HepG2 (cell line): Measurements from ENCODE around the gene ELP5. TPM values are rescaled to one million over a fixed set of nuclear protein-coding genes. Genes with fewer than 3 reads are reported as not detected.

Source experiments
- AHR ChIP-seq: IDR thresholded peaks from 2 replicates; pipeline ENCODE4 v1.6.1; 2018; ENCODE audit warnings: missing genetic modification reagents, missing compliant biosample characterization
- DDIT3 ChIP-seq: sonication (generic); formaldehyde crosslinking; IDR thresholded peaks from 2 replicates; pipeline ENCODE4 v1.4.0; 2020; ENCODE audit warnings: mild to moderate bottlenecking, missing genetic modification reagents
- EP300 ChIP-seq, 3 experiments: sonication (generic) in 1 of 3; formaldehyde crosslinking in 1 of 3; IDR thresholded peaks; 2 replicates each; pipeline versions ENCODE4 v1.5.1 to v1.6.1; 2011 to 2020; ENCODE audit warnings: low read depth in 2 of 3, low read length in 2 of 3, borderline replicate concordance in 1 of 3, improper control_type of control experiment in 1 of 3, mild to moderate bottlenecking in 1 of 3, missing genetic modification reagents in 1 of 3, moderate library complexity in 1 of 3
- FOXK2 ChIP-seq: fragments of 450-650 bp; IDR thresholded peaks from 2 replicates; pipeline ENCODE4 v1.6.1; 2016
- GLI4 ChIP-seq: sonication (generic); formaldehyde crosslinking; IDR thresholded peaks from 2 replicates; pipeline ENCODE4 v1.5.1; 2020; ENCODE audit warnings: missing genetic modification reagents, mild to moderate bottlenecking, moderate library complexity, borderline replicate concordance
- HOXD1 ChIP-seq: sonication (generic); formaldehyde crosslinking; IDR thresholded peaks from 2 replicates; pipeline ENCODE4 v1.5.0; 2020; ENCODE audit warnings: missing genetic modification reagents
- MAZ ChIP-seq, 2 experiments: sonication (generic) in 1 of 2; formaldehyde crosslinking in 1 of 2; IDR thresholded peaks; 2 replicates each; pipeline versions ENCODE4 v1.5.0 to v1.6.1; 2012 to 2020; ENCODE audit warnings: low read depth in 2 of 2, mild to moderate bottlenecking in 2 of 2, borderline replicate concordance in 1 of 2, improper control_type of control experiment in 1 of 2, low read length in 1 of 2, missing genetic modification reagents in 1 of 2, moderate library complexity in 1 of 2
- NFRKB ChIP-seq: fragments of 450-650 bp; IDR thresholded peaks from 2 replicates; pipeline ENCODE4 v1.6.1; 2017
- NR0B2 ChIP-seq: sonication (generic); formaldehyde crosslinking; IDR thresholded peaks from 2 replicates; pipeline ENCODE4 v1.4.0; 2020; ENCODE audit warnings: mild to moderate bottlenecking, missing genetic modification reagents
- PRDM10 ChIP-seq: sonication (generic); formaldehyde crosslinking; IDR thresholded peaks from 2 replicates; pipeline ENCODE4 v1.4.0; 2020; ENCODE audit warnings: low read depth, missing genetic modification reagents
- PREB ChIP-seq: sonication (generic); formaldehyde crosslinking; IDR thresholded peaks from 2 replicates; pipeline ENCODE4 v1.4.0; 2020; ENCODE audit warnings: missing genetic modification reagents
- RFXANK ChIP-seq: IDR thresholded peaks from 2 replicates; pipeline ENCODE4 v1.6.1; 2016
- SKI ChIP-seq: fragments of 450-650 bp; IDR thresholded peaks from one replicate; pipeline ENCODE4 v1.6.1; 2018; ENCODE audit warnings: mild to moderate bottlenecking; ENCODE audit not compliant: partially characterized antibody
- SNRNP70 ChIP-seq: fragments of 200-400 bp; formaldehyde crosslinking; IDR thresholded peaks from 2 replicates; pipeline ENCODE4 v1.6.1; 2017; ENCODE audit warnings: mild to moderate bottlenecking, low read depth, low read length, moderate library complexity
- SPEN ChIP-seq: sonication (generic); formaldehyde crosslinking; IDR thresholded peaks from 2 replicates; pipeline ENCODE4 v1.5.1; 2020; ENCODE audit warnings: low read depth, mild to moderate bottlenecking, missing genetic modification reagents
- SRF ChIP-seq: IDR thresholded peaks from 2 replicates; pipeline ENCODE4 v1.6.1; 2011; ENCODE audit warnings: mild to moderate bottlenecking, low read depth, low read length, moderate library complexity
- THAP11 ChIP-seq: IDR thresholded peaks from 2 replicates; pipeline ENCODE4 v1.6.1; 2016; ENCODE audit warnings: missing biosample characterization, missing genetic modification reagents
- ZBTB42 ChIP-seq: sonication (generic); formaldehyde crosslinking; IDR thresholded peaks from 2 replicates; pipeline ENCODE4 v1.5.0; 2020; ENCODE audit warnings: mild to moderate bottlenecking, missing genetic modification reagents
- ZMYM4 ChIP-seq: sonication (generic); formaldehyde crosslinking; IDR thresholded peaks from 2 replicates; pipeline ENCODE4 v1.8.1; 2023; ENCODE audit warnings: mild to moderate bottlenecking, missing genetic modification reagents
- ZNF547 ChIP-seq: sonication (generic); formaldehyde crosslinking; IDR thresholded peaks from 2 replicates; pipeline ENCODE4 v1.5.1; 2020; ENCODE audit warnings: mild to moderate bottlenecking, missing genetic modification reagents
- ZNF670 ChIP-seq: sonication (generic); formaldehyde crosslinking; IDR thresholded peaks from 2 replicates; pipeline ENCODE4 v1.8.0; 2022; ENCODE audit warnings: mild to moderate bottlenecking, missing genetic modification reagents, borderline replicate concordance
- ZNF841 ChIP-seq: sonication (generic); formaldehyde crosslinking; IDR thresholded peaks from 2 replicates; pipeline ENCODE4 v1.8.1; 2023; ENCODE audit warnings: missing genetic modification reagents, borderline replicate concordance
- polyA plus RNA-seq, 8 experiments: library from polyadenylated mRNA; depleted of rRNA in 3 of 8; stranded (reverse) in 7 of 8; unstranded in 1 of 8; fragments of >200 nt; fragmentation: Illumina TruSeq in 4 of 8; extraction: Trizol in 4 of 8; gene quantifications; 2 replicates each; pipeline versions ENCODE4 v1.2.1 to v1.2.3, GENCODE V29; 2011 to 2016; ENCODE audit warnings: low read depth in 4 of 8, missing spikeins in 1 of 8, mixed read lengths in 1 of 8; ENCODE audit not compliant: insufficient read depth in 1 of 8
- total RNA-seq, 5 experiments: library from RNA; depleted of rRNA; stranded (reverse); fragments of >200 nt; fragmentation: Illumina TruSeq; extraction: Trizol; gene quantifications; 2 replicates each; pipeline ENCODE4 v1.2.3, GENCODE V29; 2016; ENCODE audit warnings: low read depth in 1 of 5

ELP5 gene
- total and polyA plus RNA-seq, 2 of the 13 experiments (the other 11 are each of a cell fraction or from before 2014, with no cell fraction given) = 67.6 to 69.8 TPM

GRCh38 chr17:7241783-7242716, 10.0 kb upstream of the ELP5 start, which contains the start of gene GABARAP (continued):
- TF ChIP-seq SPEN (CRISPR knock-in tag) = peak; percentile 41; the same call in 1 of the 2 replicates
- TF ChIP-seq SKI = no peak
- no peak; the same call in 1 of the 2 replicates for TF ChIP-seq ZNF547 (CRISPR knock-in tag)
- TF ChIP-seq DDIT3 (CRISPR knock-in tag) = no peak
- TF ChIP-seq GLI4 (CRISPR knock-in tag) = peak; percentile 44; the same call in 1 of the 2 replicates
- TF ChIP-seq RFXANK (CRISPR knock-in tag) = no peak
- TF ChIP-seq HOXD1 = 0 out of 2 replicates have a peak, but pooled peaks have one; percentile 37
- peak; percentile 45; the same call in 1 of the 2 replicates for TF ChIP-seq NR0B2 (CRISPR knock-in tag)
- TF ChIP-seq FOXK2 = no peak
- no peak for TF ChIP-seq PRDM10 (CRISPR knock-in tag)
- TF ChIP-seq THAP11 (CRISPR knock-in tag) = peak; percentile 76
- no peak for TF ChIP-seq PREB (CRISPR knock-in tag)
- TF ChIP-seq ZNF841 (CRISPR knock-in tag) = no peak
- TF ChIP-seq MAZ (IDR thresholded peaks at IDR 0.05; ENCODE audit: borderline replicate concordance, low read depth, low read length) = 0 out of 2 replicates have a peak, but pooled peaks have one; percentile 49
- TF ChIP-seq MAZ (CRISPR knock-in tag; IDR thresholded peaks at IDR 0.05; ENCODE audit: low read depth) = peak; percentile 72; the same call in 1 of the 2 replicates
- peak; percentile 47 for TF ChIP-seq ZMYM4 (CRISPR knock-in tag)
- no peak; a peak in 1 of 4 replicates for TF ChIP-seq EP300 (IDR thresholded peaks at IDR 0.05; ENCODE audit: low read depth in 2 of 2, low read length in 2 of 2)
- TF ChIP-seq EP300 (CRISPR knock-in tag; IDR thresholded peaks at IDR 0.05; ENCODE audit: borderline replicate concordance) = no peak
- no peak for TF ChIP-seq SRF
- TF ChIP-seq ZNF670 (CRISPR knock-in tag) = 0 out of 2 replicates have a peak, but pooled peaks have one; percentile 8
- TF ChIP-seq ZBTB42 (CRISPR knock-in tag) = no peak
- TF ChIP-seq AHR (CRISPR knock-in tag) = no peak
- TF ChIP-seq NFRKB = no peak
- peak; percentile 89 for TF ChIP-seq SNRNP70
